Esophagus muscularis mucosa (tissue), 4 donors: Measurements from ENCODE around the gene OAS1. TPM values are rescaled to one million over a fixed set of nuclear protein-coding genes. Genes with fewer than 3 reads are reported as not detected.

Experiments used
- DNase-seq: peaks from one replicate; pipeline ENCODE4 v3.0.0-alpha.2; 2017; ENCODE audit errors: extremely low spot score
- H3K27ac ChIP-seq, 4 donors: fragments of 200-600 bp; sonication (generic); replicated peaks in 1 of 4; 1 replicate in 3 of 4; 2 replicates in 1 of 4; pipeline ENCODE4 v1.5.1; 2016 to 2019; ENCODE audit warnings: mild to moderate bottlenecking in 1 of 4
- H3K27me3 ChIP-seq, 4 donors: fragments of 200-600 bp; sonication (generic); one replicate each; pipeline versions ENCODE4 v1.5.1 to v1.6.0; 2016 to 2019
- H3K36me3 ChIP-seq, 4 donors: fragments of 200-600 bp; sonication (generic); one replicate each; pipeline ENCODE4 v1.5.1; 2016 to 2019
- H3K4me1 ChIP-seq, 4 donors: fragments of 200-600 bp; sonication (generic); one replicate each; pipeline ENCODE4 v1.5.1; 2016 to 2019
- H3K4me3 ChIP-seq, 4 donors: fragments of 200-600 bp; sonication (generic); 1 replicate in 2 of 4; 2 replicates in 2 of 4; pipeline ENCODE4 v1.5.1; 2016 to 2019; ENCODE audit warnings: mild to moderate bottlenecking in 4 of 4, moderate library complexity in 1 of 4
- H3K9me3 ChIP-seq, 4 donors: fragments of 200-600 bp; sonication (generic); 1 replicate in 3 of 4; 2 replicates in 1 of 4; pipeline ENCODE4 v1.5.1; 2016 to 2019
- EP300 ChIP-seq: sonication (generic); formaldehyde crosslinking; IDR thresholded peaks from one replicate; pipeline ENCODE4 v1.6.1; 2017; ENCODE audit warnings: antibody characterized with exemption
- POLR2A ChIP-seq: fragments of 450-650 bp; IDR thresholded peaks from one replicate; pipeline ENCODE4 v1.6.1; 2017; ENCODE audit warnings: antibody characterized with exemption, moderate library complexity, mild to moderate bottlenecking, low read depth
- POLR2AphosphoS5 ChIP-seq, 2 donors: sonication (generic); formaldehyde crosslinking; IDR thresholded peaks; one replicate each; pipeline ENCODE4 v1.6.1; 2017; ENCODE audit warnings: antibody characterized with exemption in 2 of 2
- WGBS: methylation state at CpG from one replicate; pipeline ENCODE4 v1.1.5; 2018; 5-methylcytosine and 5-hydroxymethylcytosine counted together
- intact Hi-C: fragments of 100-400 bp; cut with DNase I; formaldehyde crosslinking; loops from one replicate; pipeline ENCODE4 v1.15.1; 2023
- total RNA-seq, 4 donors: library from RNA; depleted of rRNA; stranded (reverse); fragments of >200 nt; gene quantifications; one replicate each; pipeline versions ENCODE4 v1.1.0 to v1.2.1, GENCODE V29; 2016
- TF ChIP-seq, protein P1 (sequence below), 3 experiments: fragments of 200-600 bp in 2 of 3; fragments of 450-650 bp in 1 of 3; sonication (generic) in 2 of 3; IDR thresholded peaks; one replicate each; pipeline ENCODE4 v1.5.1; 2017 to 2019; ENCODE audit warnings: antibody characterized with exemption in 3 of 3, mild to moderate bottlenecking in 2 of 3, moderate library complexity in 1 of 3

Gene OAS1
- 10 to 100 TPM in 2 of 4 donors, 1 to 10 TPM in 2; 9.9 to 10.4 (median 10.0) TPM for total RNA-seq

DNA sequence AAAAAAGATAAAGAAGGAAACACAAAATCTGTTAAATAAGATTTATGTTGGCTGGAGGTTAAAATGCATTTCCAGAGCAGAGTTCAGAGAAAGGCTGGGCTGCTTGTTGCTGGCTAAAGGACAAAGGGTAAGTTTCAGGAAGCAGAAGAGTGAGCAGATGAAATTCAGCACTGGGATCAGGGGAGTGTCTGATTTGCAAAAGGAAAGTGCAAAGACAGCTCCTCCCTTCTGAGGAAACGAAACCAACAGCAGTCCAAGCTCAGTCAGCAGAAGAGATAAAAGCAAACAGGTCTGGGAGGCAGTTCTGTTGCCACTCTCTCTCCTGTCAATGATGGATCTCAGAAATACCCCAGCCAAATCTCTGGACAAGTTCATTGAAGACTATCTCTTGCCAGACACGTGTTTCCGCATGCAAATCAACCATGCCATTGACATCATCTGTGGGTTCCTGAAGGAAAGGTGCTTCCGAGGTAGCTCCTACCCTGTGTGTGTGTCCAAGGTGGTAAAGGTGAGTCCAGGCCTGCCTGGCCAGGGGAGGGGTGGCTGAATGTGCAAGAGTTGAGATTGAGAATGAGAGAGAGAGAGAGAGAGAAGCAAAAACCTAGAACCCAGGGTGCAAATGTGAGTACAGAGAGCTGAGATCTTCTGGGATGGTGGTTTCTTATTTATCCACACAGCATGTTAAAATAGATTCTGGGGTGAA lies at the start of gene OAS1:
TSS of gene OAS1 (plus strand) at position 251 of the 703 bp plus-strand sequence. CDS start at position 329, 78 bp downstream.
- H3K36me3 ChIP-seq = peaks cover 0 to 16% (median 7%) of the 10 kb centered on the region in 4 donors
- TF ChIP-seq EP300 (no peak), POLR2A (no peak), POLR2AphosphoS5 (IDR thresholded peaks at IDR 0.05) (peak; percentile 35 to 48)
- TF ChIP-seq, protein P1, sequence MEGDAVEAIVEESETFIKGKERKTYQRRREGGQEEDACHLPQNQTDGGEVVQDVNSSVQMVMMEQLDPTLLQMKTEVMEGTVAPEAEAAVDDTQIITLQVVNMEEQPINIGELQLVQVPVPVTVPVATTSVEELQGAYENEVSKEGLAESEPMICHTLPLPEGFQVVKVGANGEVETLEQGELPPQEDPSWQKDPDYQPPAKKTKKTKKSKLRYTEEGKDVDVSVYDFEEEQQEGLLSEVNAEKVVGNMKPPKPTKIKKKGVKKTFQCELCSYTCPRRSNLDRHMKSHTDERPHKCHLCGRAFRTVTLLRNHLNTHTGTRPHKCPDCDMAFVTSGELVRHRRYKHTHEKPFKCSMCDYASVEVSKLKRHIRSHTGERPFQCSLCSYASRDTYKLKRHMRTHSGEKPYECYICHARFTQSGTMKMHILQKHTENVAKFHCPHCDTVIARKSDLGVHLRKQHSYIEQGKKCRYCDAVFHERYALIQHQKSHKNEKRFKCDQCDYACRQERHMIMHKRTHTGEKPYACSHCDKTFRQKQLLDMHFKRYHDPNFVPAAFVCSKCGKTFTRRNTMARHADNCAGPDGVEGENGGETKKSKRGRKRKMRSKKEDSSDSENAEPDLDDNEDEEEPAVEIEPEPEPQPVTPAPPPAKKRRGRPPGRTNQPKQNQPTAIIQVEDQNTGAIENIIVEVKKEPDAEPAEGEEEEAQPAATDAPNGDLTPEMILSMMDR (IDR thresholded peaks at IDR 0.05) = no peak

DNA sequence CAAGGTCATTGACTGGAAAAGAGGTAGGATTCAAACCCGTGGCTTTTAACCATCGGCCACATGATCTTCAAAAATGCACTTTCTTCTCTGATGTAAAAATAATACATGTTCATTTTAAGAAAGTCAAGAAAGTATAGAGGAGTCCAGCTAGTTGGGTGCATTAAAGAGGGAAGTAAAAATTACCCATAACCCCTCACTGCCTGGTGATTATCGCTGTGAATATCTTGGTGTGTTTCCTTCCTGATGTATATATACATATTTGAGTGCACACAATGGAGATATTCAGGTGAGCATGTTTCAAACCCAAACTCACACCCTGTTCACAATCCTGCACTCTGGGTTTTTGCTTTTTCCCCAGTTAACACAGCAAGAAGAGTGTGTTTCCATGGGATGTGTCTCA lies 47.5 kb upstream of the OAS1 start:
- Histone ChIP-seq H3K4me3 (no peak overlapping the region), H3K27ac (no peak overlapping the region), H3K9me3 (no peaks in the 10 kb centered on the region), H3K4me1 (no peaks in the 10 kb centered on the region), H3K27me3 (peaks cover 0 to 64% (median 0%) of the 10 kb centered on the region in 4 donors), H3K36me3 (no peaks in the 10 kb centered on the region)
- no peak for DNase-seq
- no peak for TF ChIP-seq POLR2A
- TF ChIP-seq EP300 = no peak
- TF ChIP-seq POLR2AphosphoS5 (IDR thresholded peaks at IDR 0.05) = no peak
- TF ChIP-seq, protein P1 (IDR thresholded peaks at IDR 0.05) = no peak
- WGBS = 75% methylated on average over 3 of the region's 3 CpGs
- intact Hi-C loops = no loop called here

More for the DNA sequence above, at the start of gene OAS1:
- Histone ChIP-seq H3K4me1 (peaks cover 13 to 46% (median 45%) of the 10 kb centered on the region in 4 donors), H3K27ac (peak within 1 kb of the TSS; percentile 56 to 69 (median 68)), H3K4me3 (peak within 1 kb of the TSS; percentile 52 to 62 (median 54)), H3K27me3 (no peaks in the 10 kb centered on the region), H3K9me3 (no peaks in the 10 kb centered on the region)
- DNase-seq = no peak
- 5% methylated on average over 4 of the region's 4 CpGs for WGBS
- intact Hi-C loops = loop anchor here (10.0 kb wide), 1 partner anchor 128 kb away; no protein-coding TSS in a partner anchor

DNA sequence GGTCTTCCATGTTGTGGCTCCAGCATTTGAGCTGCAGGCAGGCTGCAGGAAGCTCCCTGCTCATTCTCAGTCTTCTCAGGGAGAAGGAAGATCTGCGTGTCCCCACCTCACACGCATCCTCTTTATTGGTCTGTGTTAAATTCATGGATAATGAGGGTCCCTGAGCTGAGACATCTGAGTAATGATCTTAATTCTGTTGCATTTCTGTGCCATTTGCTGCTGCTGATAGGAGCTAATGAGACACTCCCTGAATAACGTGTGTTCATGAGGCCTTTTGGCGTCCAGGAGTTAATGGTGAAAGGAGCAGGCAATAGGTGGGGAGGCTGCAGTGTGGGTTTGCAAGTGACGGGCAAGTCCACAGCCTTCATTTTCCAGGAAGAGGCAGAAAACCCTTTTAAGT lies 46.6 kb upstream of the OAS1 start:
- TF ChIP-seq POLR2AphosphoS5 (IDR thresholded peaks at IDR 0.05) (no peak), EP300 (no peak), POLR2A (no peak)
- TF ChIP-seq, protein P1 (IDR thresholded peaks at IDR 0.05) = no peak
- H3K4me3 ChIP-seq = no peak overlapping the region
- WGBS = 54% methylated on average over 5 of the region's 5 CpGs
- no peak for DNase-seq
- H3K9me3 ChIP-seq = no peaks in the 10 kb centered on the region
- intact Hi-C loops = no loop called here
- H3K36me3 ChIP-seq = no peaks in the 10 kb centered on the region
- H3K27ac ChIP-seq = no peak overlapping the region
- H3K4me1 ChIP-seq = no peaks in the 10 kb centered on the region
- peaks cover 0 to 61% (median 0%) of the 10 kb centered on the region in 4 donors for H3K27me3 ChIP-seq

DNA sequence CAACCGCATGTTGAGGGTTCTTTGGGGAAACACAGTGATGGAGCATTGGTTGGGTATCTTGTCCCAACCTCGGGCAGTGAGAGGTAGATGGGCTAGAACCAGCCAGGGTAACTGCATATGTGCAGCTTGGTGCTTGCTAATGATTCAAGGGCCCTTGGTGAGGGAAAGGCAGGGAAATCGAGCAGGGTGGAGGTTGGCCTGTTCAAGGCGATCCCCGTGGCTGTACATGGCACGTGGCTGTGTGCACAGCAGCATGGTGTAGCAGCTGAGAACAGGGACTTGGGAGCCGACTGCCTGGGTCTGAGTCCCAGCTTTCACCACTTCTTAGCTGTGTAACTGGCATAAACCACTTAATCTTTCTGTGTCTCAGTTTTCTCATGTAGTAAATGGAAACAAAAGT lies 45.5 kb upstream of the OAS1 start:
- peaks cover 0 to 52% (median 0%) of the 10 kb centered on the region in 4 donors for H3K27me3 ChIP-seq
- no peak overlapping the region for H3K27ac ChIP-seq
- no peaks in the 10 kb centered on the region for H3K9me3 ChIP-seq
- intact Hi-C loops = no loop called here
- H3K36me3 ChIP-seq = no peaks in the 10 kb centered on the region
- no peak for DNase-seq
- H3K4me3 ChIP-seq = no peak overlapping the region
- TF ChIP-seq EP300 (no peak), POLR2A (no peak), POLR2AphosphoS5 (IDR thresholded peaks at IDR 0.05) (no peak)
- TF ChIP-seq, protein P1 (IDR thresholded peaks at IDR 0.05) = no peak
- WGBS = 92% methylated on average over 7 of the region's 7 CpGs
- H3K4me1 ChIP-seq = no peaks in the 10 kb centered on the region
